GM10248 (cell line): ENCODE measurements around the gene MYO16.
"Not testable (repeated sequence)": the region's sequence is repeated elsewhere in the genome, so short reads cannot be mapped to it uniquely, and the experiment has no call there.

Source experiments
- CTCF ChIA-PET: fragments of 300-600 bp; sonication (Branson Sonifier 250); formaldehyde crosslinking; extraction: SDS; loops from one replicate; lab custom pipeline; 2021; ENCODE audit warnings: antibody characterized with exemption; lab: Yijun Ruan, JAX
- POLR2A ChIA-PET: fragments of 350-650 bp; sonication (Branson Sonifier 250); formaldehyde crosslinking; extraction: SDS; loops from one replicate; lab custom pipeline; 2020; ENCODE audit warnings: antibody characterized with exemption; lab: Yijun Ruan, JAX
- DNase-seq: peaks from one replicate; pipeline ENCODE4 v3.0.0; 2012; ENCODE audit errors: extremely low spot score
- TF ChIP-seq, protein P1 (sequence below): IDR thresholded peaks from 2 replicates; pipeline ENCODE4 v1.5.1; 2012; ENCODE audit warnings: mild to moderate bottlenecking, low read depth; ENCODE audit errors: extremely low read depth, missing control alignments, control extremely low read depth

The MYO16 gene

DNA sequence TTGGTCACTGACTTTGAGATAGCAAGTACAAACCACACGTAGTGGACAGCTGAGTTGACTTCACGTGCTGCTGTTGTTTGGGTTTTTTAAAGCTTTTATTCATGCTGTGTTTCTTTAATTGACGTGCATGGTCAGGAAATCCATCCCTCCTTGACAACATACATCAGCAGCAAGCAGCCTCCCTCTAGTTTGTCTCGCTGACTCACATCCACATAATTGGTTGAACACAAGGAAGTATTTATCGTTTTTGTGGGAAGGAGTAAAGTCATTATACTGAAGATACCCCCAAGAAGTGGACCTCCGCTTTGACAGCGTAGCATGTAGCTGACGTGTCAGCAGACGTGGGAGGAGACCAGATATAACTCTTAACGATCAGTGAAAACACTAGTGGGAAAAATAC, 355.8 kb downstream of the MYO16 start:
- TF ChIP-seq, protein P1, sequence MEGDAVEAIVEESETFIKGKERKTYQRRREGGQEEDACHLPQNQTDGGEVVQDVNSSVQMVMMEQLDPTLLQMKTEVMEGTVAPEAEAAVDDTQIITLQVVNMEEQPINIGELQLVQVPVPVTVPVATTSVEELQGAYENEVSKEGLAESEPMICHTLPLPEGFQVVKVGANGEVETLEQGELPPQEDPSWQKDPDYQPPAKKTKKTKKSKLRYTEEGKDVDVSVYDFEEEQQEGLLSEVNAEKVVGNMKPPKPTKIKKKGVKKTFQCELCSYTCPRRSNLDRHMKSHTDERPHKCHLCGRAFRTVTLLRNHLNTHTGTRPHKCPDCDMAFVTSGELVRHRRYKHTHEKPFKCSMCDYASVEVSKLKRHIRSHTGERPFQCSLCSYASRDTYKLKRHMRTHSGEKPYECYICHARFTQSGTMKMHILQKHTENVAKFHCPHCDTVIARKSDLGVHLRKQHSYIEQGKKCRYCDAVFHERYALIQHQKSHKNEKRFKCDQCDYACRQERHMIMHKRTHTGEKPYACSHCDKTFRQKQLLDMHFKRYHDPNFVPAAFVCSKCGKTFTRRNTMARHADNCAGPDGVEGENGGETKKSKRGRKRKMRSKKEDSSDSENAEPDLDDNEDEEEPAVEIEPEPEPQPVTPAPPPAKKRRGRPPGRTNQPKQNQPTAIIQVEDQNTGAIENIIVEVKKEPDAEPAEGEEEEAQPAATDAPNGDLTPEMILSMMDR: no peak
- no peak for DNase-seq
- ChIA-PET CTCF (interaction anchor here (1.6 kb wide), 1 partner anchor 23 kb away, joined by 3 read pairs; no protein-coding TSS in a partner anchor), POLR2A (no interaction called here)

DNA sequence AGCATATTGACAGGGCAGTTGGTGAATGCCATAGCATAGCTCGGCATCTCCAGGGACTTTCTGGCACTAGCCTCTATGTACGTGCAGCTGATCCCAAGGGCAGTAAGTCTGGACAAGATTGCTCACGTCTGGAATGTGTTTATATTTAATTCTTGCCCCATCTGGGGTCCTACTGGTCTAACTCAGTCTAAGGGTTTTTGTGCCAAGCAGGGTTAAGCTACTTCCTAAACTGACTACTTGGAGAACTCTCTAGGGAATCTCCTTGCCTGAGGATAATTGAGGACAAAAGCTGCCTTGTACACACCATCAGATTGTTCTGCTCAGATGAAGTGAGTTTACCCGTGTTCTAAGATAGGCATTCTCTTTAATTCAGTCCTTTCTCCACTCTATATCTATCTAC, 358.1 kb downstream of the MYO16 start:
- ChIA-PET CTCF (no interaction called here), POLR2A (no interaction called here)
- DNase-seq: no peak
- TF ChIP-seq, protein P1: no peak

DNA sequence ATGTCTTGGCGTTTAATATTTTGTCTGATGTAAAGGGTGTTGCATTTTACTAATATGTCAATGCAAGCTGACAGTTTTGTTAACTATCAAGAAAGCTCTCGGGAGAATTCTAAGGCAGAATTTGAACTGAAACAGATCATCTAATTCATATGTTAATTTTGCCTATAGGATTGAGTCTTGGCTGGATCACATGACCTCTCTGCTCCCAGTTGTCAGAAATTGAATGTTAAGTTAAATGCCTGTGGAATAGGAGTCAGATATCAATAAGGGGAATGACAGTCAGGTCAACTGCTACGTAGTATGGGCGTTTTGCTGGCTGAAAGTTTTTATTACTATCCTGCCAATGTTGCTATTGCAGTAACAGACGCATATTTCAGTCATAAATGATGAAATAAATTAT, 358.5 kb downstream of the MYO16 start:
- ChIA-PET POLR2A (no interaction called here), CTCF (no interaction called here)
- TF ChIP-seq, protein P1: no peak
- no peak for DNase-seq

DNA sequence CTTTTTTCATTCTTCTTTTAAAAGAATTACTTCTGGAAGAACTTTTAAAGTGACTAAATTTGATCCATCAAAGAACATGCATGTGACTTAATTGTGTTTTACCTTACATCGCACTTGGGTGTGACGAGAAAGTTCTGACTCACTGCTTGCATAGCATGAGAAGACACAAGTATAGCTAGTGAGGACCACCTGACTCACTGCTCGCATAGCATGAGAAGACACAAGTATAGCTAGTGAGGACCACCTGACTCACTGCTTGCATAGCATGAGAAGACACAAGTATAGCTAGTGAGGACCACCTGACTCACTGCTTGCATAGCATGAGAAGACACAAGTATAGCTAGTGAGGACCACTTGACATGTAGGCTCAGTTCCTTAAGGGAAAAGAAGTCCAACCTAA, 362.0 kb downstream of the MYO16 start:
- DNase-seq, CTCF ChIA-PET, POLR2A ChIA-PET: not testable (repeated sequence)

DNA sequence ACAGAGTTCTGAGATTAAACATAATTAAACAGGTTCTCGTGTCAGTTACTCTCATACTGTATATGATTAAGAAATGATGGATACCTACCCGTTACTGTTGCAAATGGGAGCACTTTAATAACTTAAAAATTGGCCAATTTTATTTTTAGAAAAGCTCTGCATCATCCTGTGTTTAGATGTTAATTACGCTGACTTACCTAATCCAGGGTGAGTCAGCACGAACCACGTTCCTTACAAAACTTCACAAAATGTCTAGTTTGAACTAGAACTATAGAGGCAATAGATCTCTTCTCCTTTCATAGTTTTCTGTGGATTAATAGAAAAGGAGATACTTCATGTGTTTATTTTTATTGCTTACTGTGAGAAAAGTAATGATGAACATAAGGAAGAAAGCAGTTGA, 363.9 kb downstream of the MYO16 start:
- ChIA-PET CTCF (interaction anchor here (1.0 to 1.2 kb wide), 2 partner anchors 9 to 32 kb away, joined by 3 read pairs; no protein-coding TSS in a partner anchor), POLR2A (no interaction called here)
- TF ChIP-seq, protein P1: no peak
- no peak for DNase-seq

DNA sequence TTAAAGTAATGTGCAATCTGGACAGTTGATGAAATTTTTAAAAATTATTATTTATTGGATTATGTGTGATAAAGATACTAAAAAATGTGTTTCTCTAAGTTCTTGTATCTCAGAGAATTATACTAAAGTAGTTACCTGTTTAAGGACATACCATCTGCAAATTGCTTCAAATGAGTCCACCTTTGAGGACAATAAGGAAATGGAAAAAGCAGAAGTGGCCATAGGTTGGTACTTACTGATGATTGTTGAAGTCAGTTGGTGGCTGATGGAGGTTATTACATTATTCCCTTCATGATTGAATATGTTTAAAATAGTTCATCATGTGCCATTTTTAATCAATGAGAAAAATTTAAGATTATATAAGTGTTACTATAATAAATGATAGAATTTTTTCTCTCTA, 367.0 kb downstream of the MYO16 start:
- POLR2A ChIA-PET: no interaction called here
- CTCF ChIA-PET: no interaction called here
- TF ChIP-seq, protein P1: no peak
- DNase-seq: no peak

DNA sequence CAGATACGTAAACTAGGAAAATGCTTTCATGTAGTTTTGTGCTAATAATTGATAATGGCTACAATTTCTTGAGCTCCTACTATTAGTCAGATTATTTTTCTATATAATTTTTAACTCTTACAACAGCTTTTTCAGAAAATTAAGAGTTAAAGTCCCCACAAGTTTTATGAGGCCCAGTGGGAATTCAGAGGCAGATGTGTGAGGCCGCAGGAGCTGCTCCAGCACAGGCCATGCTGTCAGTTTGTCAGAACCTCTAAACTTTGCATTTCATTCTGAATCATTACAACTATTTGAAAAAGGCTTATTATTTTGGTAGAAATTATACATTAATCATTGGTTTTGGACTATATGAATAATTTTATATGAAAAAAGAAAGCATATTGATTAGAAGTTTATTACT, 370.8 kb downstream of the MYO16 start:
- ChIA-PET CTCF (no interaction called here), POLR2A (no interaction called here)
- no peak for DNase-seq
- TF ChIP-seq, protein P1: no peak
